K562 (cell line): ENCODE results near the gene LRRK2. TPM values are rescaled to one million over a fixed set of nuclear protein-coding genes. Genes with fewer than 3 reads are reported as not detected.

Experiments
- BRCA1 ChIP-seq, 2 experiments: fragments of 450-650 bp in 1 of 2; sonication (generic) in 1 of 2; formaldehyde crosslinking in 1 of 2; IDR thresholded peaks; 2 replicates each; pipeline versions ENCODE4 v1.5.0 to v1.6.1; 2017 to 2020; ENCODE audit warnings: mild to moderate bottlenecking in 1 of 2, missing genetic modification reagents in 1 of 2
- SIRT6 ChIP-seq: IDR thresholded peaks from one replicate; pipeline ENCODE4 v1.6.1; 2012; ENCODE audit warnings: low read depth, mild to moderate bottlenecking, control low read depth, inconsistent platforms, low read length, moderate library complexity
- SRSF1 ChIP-seq: fragments of 200-400 bp; formaldehyde crosslinking; IDR thresholded peaks from 2 replicates; pipeline ENCODE4 v1.6.1; 2017; ENCODE audit warnings: mild to moderate bottlenecking, low read depth, low read length, moderate library complexity
- polyA plus RNA-seq, 8 experiments: library from polyadenylated mRNA; depleted of rRNA in 4 of 8; stranded (reverse) in 5 of 8; unstranded in 3 of 8; fragments of >200 nt; fragmentation: Nextera tagmentation in 2 of 8; fragmentation: Illumina TruSeq in 1 of 8; extraction: Ambion mirVana in 2 of 8; extraction: Trizol in 1 of 8; gene quantifications; 2 replicates each; pipeline versions ENCODE4 v1.2.1 to v1.2.3, GENCODE V29; 2011 to 2014; ENCODE audit warnings: inconsistent platforms in 1 of 8, missing spikeins in 1 of 8
- total RNA-seq, 7 experiments: library from RNA; depleted of rRNA in 6 of 7; stranded (reverse); fragments of >200 nt in 6 of 7; fragmentation: Illumina TruSeq in 2 of 7; extraction: Trizol in 2 of 7; gene quantifications; 2 replicates each; pipeline versions ENCODE4 v1.2.1 to v1.2.3, GENCODE V29; 2011 to 2021; ENCODE audit warnings: low replicate concordance in 1 of 7
- TF ChIP-seq, protein P1 (sequence below), 3 experiments: fragments of 200-800 bp in 1 of 3; fragments of 250-450 bp in 1 of 3; fragments of 450-650 bp in 1 of 3; sonication (Bioruptor Pico) in 1 of 3; sonication (Bioruptor generic) in 1 of 3; formaldehyde crosslinking in 1 of 3; IDR thresholded peaks; 2 replicates each; pipeline versions ENCODE4 v1.6.1 to v1.8.0; 2016 to 2022; ENCODE audit warnings: mild to moderate bottlenecking in 2 of 3, missing genetic modification characterization in 2 of 3, missing compliant biosample characterization in 1 of 3, moderate library complexity in 1 of 3
- TF ChIP-seq, protein P2 (sequence below): IDR thresholded peaks from 2 replicates; pipeline ENCODE4 v1.6.1; 2012; ENCODE audit warnings: low read depth, low read length, improper control_type of control experiment, borderline replicate concordance

The LRRK2 gene
- total and polyA plus RNA-seq, 9 of the 15 experiments (the other 6 are each of a cell fraction or from before 2014, with no cell fraction given) = 0.03 to 0.89 (median 0.31) TPM

DNA sequence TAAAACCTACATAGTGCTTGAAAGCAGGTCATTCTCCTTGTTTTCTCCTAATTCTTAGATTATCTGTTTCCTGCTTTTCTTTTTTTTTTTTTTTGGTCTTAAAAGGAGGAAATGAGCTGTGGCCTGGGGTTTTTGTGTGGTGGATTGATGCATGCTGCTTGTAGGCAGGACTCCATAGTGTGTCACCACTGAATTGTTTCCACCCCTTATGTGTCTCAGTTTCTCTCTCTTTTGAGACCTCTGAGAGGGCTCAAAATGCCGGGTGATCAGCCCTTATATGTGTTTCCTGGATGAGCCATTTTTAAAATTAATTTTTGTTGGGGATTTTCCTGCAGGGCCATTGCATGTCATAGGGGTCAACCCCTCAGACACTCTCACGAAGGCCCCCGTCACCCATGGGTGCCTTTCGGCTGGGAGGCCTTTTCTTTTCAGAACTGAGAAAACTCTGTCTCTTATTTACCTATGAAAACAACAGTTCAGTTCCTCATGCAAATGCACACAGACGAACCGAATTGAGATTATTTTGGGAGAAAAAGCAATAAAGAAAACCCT is 32.0 kb upstream of the LRRK2 start (continued):
- TF ChIP-seq, protein P1, sequence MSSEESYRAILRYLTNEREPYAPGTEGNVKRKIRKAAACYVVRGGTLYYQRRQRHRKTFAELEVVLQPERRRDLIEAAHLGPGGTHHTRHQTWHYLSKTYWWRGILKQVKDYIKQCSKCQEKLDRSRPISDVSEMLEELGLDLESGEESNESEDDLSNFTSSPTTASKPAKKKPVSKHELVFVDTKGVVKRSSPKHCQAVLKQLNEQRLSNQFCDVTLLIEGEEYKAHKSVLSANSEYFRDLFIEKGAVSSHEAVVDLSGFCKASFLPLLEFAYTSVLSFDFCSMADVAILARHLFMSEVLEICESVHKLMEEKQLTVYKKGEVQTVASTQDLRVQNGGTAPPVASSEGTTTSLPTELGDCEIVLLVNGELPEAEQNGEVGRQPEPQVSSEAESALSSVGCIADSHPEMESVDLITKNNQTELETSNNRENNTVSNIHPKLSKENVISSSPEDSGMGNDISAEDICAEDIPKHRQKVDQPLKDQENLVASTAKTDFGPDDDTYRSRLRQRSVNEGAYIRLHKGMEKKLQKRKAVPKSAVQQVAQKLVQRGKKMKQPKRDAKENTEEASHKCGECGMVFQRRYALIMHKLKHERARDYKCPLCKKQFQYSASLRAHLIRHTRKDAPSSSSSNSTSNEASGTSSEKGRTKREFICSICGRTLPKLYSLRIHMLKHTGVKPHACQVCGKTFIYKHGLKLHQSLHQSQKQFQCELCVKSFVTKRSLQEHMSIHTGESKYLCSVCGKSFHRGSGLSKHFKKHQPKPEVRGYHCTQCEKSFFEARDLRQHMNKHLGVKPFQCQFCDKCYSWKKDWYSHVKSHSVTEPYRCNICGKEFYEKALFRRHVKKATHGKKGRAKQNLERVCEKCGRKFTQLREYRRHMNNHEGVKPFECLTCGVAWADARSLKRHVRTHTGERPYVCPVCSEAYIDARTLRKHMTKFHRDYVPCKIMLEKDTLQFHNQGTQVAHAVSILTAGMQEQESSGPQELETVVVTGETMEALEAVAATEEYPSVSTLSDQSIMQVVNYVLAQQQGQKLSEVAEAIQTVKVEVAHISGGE (CRISPR knock-in tag; IDR thresholded peaks at IDR 0.05) = no peak
- no peak for TF ChIP-seq BRCA1 (IDR thresholded peaks at IDR 0.05)
- no peak for TF ChIP-seq BRCA1 (CRISPR knock-in tag; IDR thresholded peaks at IDR 0.05)
- TF ChIP-seq SIRT6 = no peak
- TF ChIP-seq, protein P2, sequence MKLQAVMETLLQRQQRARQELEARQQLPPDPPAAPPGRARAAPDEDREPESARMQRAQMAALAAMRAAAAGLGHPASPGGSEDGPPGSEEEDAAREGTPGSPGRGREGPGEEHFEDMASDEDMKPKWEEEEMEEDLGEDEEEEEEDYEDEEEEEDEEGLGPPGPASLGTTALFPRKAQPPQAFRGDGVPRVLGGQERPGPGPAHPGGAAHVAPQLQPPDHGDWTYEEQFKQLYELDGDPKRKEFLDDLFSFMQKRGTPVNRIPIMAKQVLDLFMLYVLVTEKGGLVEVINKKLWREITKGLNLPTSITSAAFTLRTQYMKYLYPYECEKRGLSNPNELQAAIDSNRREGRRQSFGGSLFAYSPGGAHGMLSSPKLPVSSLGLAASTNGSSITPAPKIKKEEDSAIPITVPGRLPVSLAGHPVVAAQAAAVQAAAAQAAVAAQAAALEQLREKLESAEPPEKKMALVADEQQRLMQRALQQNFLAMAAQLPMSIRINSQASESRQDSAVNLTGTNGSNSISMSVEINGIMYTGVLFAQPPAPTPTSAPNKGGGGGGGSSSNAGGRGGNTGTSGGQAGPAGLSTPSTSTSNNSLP = no peak
- no peak for TF ChIP-seq SRSF1
